Endothelial cell of umbilical vein (primary cell): Measurements from ENCODE around the gene OGDH. TPM values are rescaled to one million over a fixed set of nuclear protein-coding genes. Genes with fewer than 3 reads are reported as not detected.

Source experiments
- BruUV-seq: library from RNA; stranded (reverse); fragments of 400-500 nt; replicated peaks from 2 replicates; lab custom pipeline; 2021; lab: Mats Ljungman, UMichigan
- CTCF ChIA-PET: fragments of 300-600, 350-600 bp; sonication (Branson Sonifier 250); formaldehyde crosslinking; loops from one replicate; lab custom pipeline; 2021; ENCODE audit warnings: antibody characterized with exemption, inconsistent platforms; lab: Charles Lee
- POLR2A ChIA-PET: fragments of 300-600, 350-600 bp; sonication (Branson Sonifier 250); formaldehyde crosslinking; loops from one replicate; lab custom pipeline; 2021; ENCODE audit warnings: antibody characterized with exemption, inconsistent platforms; lab: Charles Lee
- DNase-seq: peaks from one replicate; pipeline ENCODE4 v3.0.0-alpha.2; 2011; ENCODE audit warnings: low read depth, low spot score
- FAIRE-seq: peaks from 2 replicates; lab custom pipeline; 2011; peaks lifted over from hg19 to GRCh38; lab: Jason Lieb, UNC
- H2AFZ ChIP-seq: 2 replicates; pipeline ENCODE4 v1.6.0; 2012; ENCODE audit warnings: low read depth, low read length, control low read depth, inconsistent platforms
- H3K27ac ChIP-seq: 2 replicates; pipeline ENCODE4 v1.5.1; 2011; ENCODE audit warnings: low read depth, mild to moderate bottlenecking, control low read depth, low read length, moderate library complexity; ENCODE audit not compliant: insufficient read depth
- H3K27me3 ChIP-seq, 2 experiments: 2 replicates each; pipeline versions ENCODE4 v1.6.0 to v1.6.1; 2011; ENCODE audit warnings: low read length in 2 of 2, mixed read lengths in 1 of 2; ENCODE audit not compliant: control insufficient read depth in 2 of 2, insufficient read depth in 2 of 2
- H3K36me3 ChIP-seq, 2 experiments: 2 replicates in 1 of 2; 3 replicates in 1 of 2; pipeline ENCODE4 v1.5.1; 2011; ENCODE audit warnings: low read length in 2 of 2, mild to moderate bottlenecking in 1 of 2, moderate library complexity in 1 of 2; ENCODE audit not compliant: control insufficient read depth in 2 of 2, insufficient read depth in 2 of 2; ENCODE audit errors: extremely low read depth in 1 of 2
- H3K4me1 ChIP-seq: 3 replicates; pipeline ENCODE4 v1.5.1; 2011; ENCODE audit warnings: mild to moderate bottlenecking, low read length; ENCODE audit not compliant: control insufficient read depth, insufficient read depth; ENCODE audit errors: extremely low read depth
- H3K4me2 ChIP-seq: 2 replicates; pipeline ENCODE4 v1.6.1; 2011; ENCODE audit warnings: low read length, control low read depth, mixed read lengths; ENCODE audit not compliant: insufficient read depth
- H3K4me3 ChIP-seq, 3 experiments: fragments of 200-600 bp in 1 of 3; sonication (generic), shearing (Covaris generic) in 1 of 3; replicated peaks in 1 of 3; 2 replicates each; pipeline ENCODE4 v1.5.1; 2011 to 2016; ENCODE audit warnings: control low read depth in 3 of 3, low read length in 3 of 3, mild to moderate bottlenecking in 2 of 3, inconsistent platforms in 1 of 3, low read depth in 1 of 3, moderate library complexity in 1 of 3; ENCODE audit not compliant: insufficient read depth in 1 of 3
- H3K79me2 ChIP-seq: 2 replicates; pipeline ENCODE4 v1.6.0; 2012; ENCODE audit warnings: low read length, inconsistent platforms; ENCODE audit not compliant: control insufficient read depth, insufficient read depth
- H3K9ac ChIP-seq: replicated peaks from 2 replicates; pipeline ENCODE3; 2011; ENCODE audit warnings: low read length, control low read depth; ENCODE audit not compliant: insufficient read depth; ENCODE audit errors: extremely low read depth
- H3K9me1 ChIP-seq: replicated peaks from 3 replicates; pipeline ENCODE4 v1.6.0; 2011; ENCODE audit warnings: mild to moderate bottlenecking, low read length; ENCODE audit not compliant: control insufficient read depth, insufficient read depth; ENCODE audit errors: extremely low read depth
- H3K9me3 ChIP-seq: replicated peaks from 2 replicates; pipeline ENCODE4 v1.5.1; 2012; ENCODE audit warnings: low read length, inconsistent platforms; ENCODE audit not compliant: control insufficient read depth, insufficient read depth
- H4K20me1 ChIP-seq: replicated peaks from 2 replicates; pipeline ENCODE3; 2011; ENCODE audit warnings: mild to moderate bottlenecking, low read length; ENCODE audit not compliant: control insufficient read depth, insufficient read depth; ENCODE audit errors: extremely low read depth
- CTCF ChIP-seq, 2 donors: IDR thresholded peaks; 1 replicate in 1 of 2; 2 replicates in 1 of 2; pipeline ENCODE4 v1.5.1; 2011; ENCODE audit warnings: low read length in 2 of 2, mild to moderate bottlenecking in 2 of 2, moderate library complexity in 2 of 2, control low read depth in 1 of 2, inconsistent platforms in 1 of 2, low read depth in 1 of 2; ENCODE audit not compliant: insufficient read depth in 1 of 2; ENCODE audit errors: extremely low read depth in 1 of 2
- EZH2 ChIP-seq: IDR thresholded peaks from 2 replicates; pipeline ENCODE4 v1.6.1; 2012; ENCODE audit warnings: borderline replicate concordance, low read depth, mild to moderate bottlenecking, moderate library complexity, low read length, inconsistent platforms; ENCODE audit not compliant: severe bottlenecking
- FOS ChIP-seq: IDR thresholded peaks from 2 replicates; pipeline ENCODE4 v1.6.1; 2011; ENCODE audit warnings: mild to moderate bottlenecking, low read length, moderate library complexity, borderline replicate concordance; ENCODE audit not compliant: insufficient read depth
- GATA2 ChIP-seq: IDR thresholded peaks from 2 replicates; pipeline ENCODE4 v1.7.0; 2011; ENCODE audit warnings: low read depth, mild to moderate bottlenecking, moderate library complexity, mixed read lengths, low read length; ENCODE audit not compliant: insufficient read length, insufficient read depth
- JUN ChIP-seq: IDR thresholded peaks from 2 replicates; pipeline ENCODE4 v1.6.1; 2011; ENCODE audit warnings: borderline replicate concordance, low read depth; ENCODE audit not compliant: insufficient read length, insufficient read depth
- MAX ChIP-seq: IDR thresholded peaks from 2 replicates; pipeline ENCODE4 v1.6.1; 2011; ENCODE audit not compliant: insufficient read depth, insufficient read length
- MYC ChIP-seq: IDR thresholded peaks from one replicate; pipeline ENCODE4 v1.6.1; 2011; ENCODE audit warnings: mild to moderate bottlenecking, low read depth, low read length
- POLR2A ChIP-seq: IDR thresholded peaks from 2 replicates; pipeline ENCODE4 v1.6.1; 2012; ENCODE audit warnings: low read depth, mild to moderate bottlenecking, control low read depth, low read length
- POLR2AphosphoS5 ChIP-seq: IDR thresholded peaks from 2 replicates; pipeline ENCODE4 v1.6.1; 2012; ENCODE audit warnings: low read depth, mild to moderate bottlenecking, control low read depth, low read length, moderate library complexity; ENCODE audit not compliant: insufficient read depth
- dilution Hi-C: fragments of 300-500 bp; cut with MboI; formaldehyde crosslinking; loops from one replicate; pipeline ENCODE4 v1.15.0; 2019; ENCODE audit warnings: low sequenced_read_pairs; ENCODE audit not compliant: extremely low pct_ligation_motif_present
- intact Hi-C: fragments of 100-400 bp; cut with micrococcal nuclease; formaldehyde crosslinking; loops from one replicate; pipeline ENCODE4 v1.10.0; 2022
- polyA plus RNA-seq, 4 experiments: library from polyadenylated mRNA; depleted of rRNA in 3 of 4; stranded (reverse) in 3 of 4; unstranded in 1 of 4; fragments of >200 nt; gene quantifications; 2 replicates each; pipeline versions ENCODE4 v1.2.1 to v1.2.3, GENCODE V29; 2011 to 2012; ENCODE audit warnings: missing spikeins in 1 of 4
- total RNA-seq: library from RNA; stranded (reverse); gene quantifications from 2 replicates; pipeline ENCODE4 v1.2.3, GENCODE V29; 2021

OGDH gene
- total and polyA plus RNA-seq, 2 donors (not counting 3 experiments of a cell fraction or from before 2014, with no cell fraction given) = 88.9 to 92.9 TPM

GRCh38 chr7:44673324-44673723, 66.9 kb downstream of the OGDH start:
- CTCF ChIA-PET = no interaction called here
- no peaks in the 10 kb centered on the region for H3K27me3 ChIP-seq
- BruUV-seq = no TSS peak
- DNase-seq = no peak
- intact Hi-C loops = no loop called here
- no peak overlapping the region for H3K9ac ChIP-seq
- H3K27ac ChIP-seq = no peak overlapping the region
- peaks cover 2 to 20% of the 10 kb centered on the region in 2 experiments for H3K36me3 ChIP-seq
- TF ChIP-seq POLR2AphosphoS5 = no peak
- no peaks in the 10 kb centered on the region for H3K9me1 ChIP-seq
- no peak for FAIRE-seq
- no peaks in the 10 kb centered on the region for H3K9me3 ChIP-seq
- no peak overlapping the region for H2AFZ ChIP-seq
- no peaks in the 10 kb centered on the region for H3K79me2 ChIP-seq
- H3K4me1 ChIP-seq = no peaks in the 10 kb centered on the region
- no peak overlapping the region for H3K4me2 ChIP-seq
- no peaks in the 10 kb centered on the region for H4K20me1 ChIP-seq
- POLR2A ChIA-PET = no interaction called here
- dilution Hi-C loops = no loop called here
- no peak overlapping the region for H3K4me3 ChIP-seq

GRCh38 chr7:44673771-44674170, 67.3 kb downstream of the OGDH start:
- no TSS peak for BruUV-seq
- Histone ChIP-seq H3K27me3 (no peaks in the 10 kb centered on the region), H3K9me1 (no peaks in the 10 kb centered on the region), H3K9me3 (no peaks in the 10 kb centered on the region), H3K36me3 (peaks cover 2 to 22% of the 10 kb centered on the region in 2 experiments), H2AFZ (no peak overlapping the region), H3K79me2 (no peaks in the 10 kb centered on the region), H4K20me1 (no peaks in the 10 kb centered on the region), H3K4me3 (no peak overlapping the region), H3K27ac (no peak overlapping the region), H3K4me2 (no peak overlapping the region), H3K9ac (no peak overlapping the region), H3K4me1 (no peaks in the 10 kb centered on the region)
- POLR2A ChIA-PET = no interaction called here
- intact Hi-C loops (no loop called here), dilution Hi-C loops (no loop called here)
- CTCF ChIA-PET = no interaction called here
- no peak for TF ChIP-seq CTCF (IDR thresholded peaks at IDR 0.05; ENCODE audit: extremely low read depth in 1 of 2, insufficient read depth in 1 of 2, low read depth in 1 of 2, low read length in 2 of 2)
- no peak for TF ChIP-seq POLR2AphosphoS5
- no peak for TF ChIP-seq MAX
- TF ChIP-seq EZH2 = no peak
- no peak for TF ChIP-seq FOS
- TF ChIP-seq GATA2 = no peak
- TF ChIP-seq JUN = no peak
- TF ChIP-seq POLR2A = no peak
- TF ChIP-seq MYC = no peak
- DNase-seq (no peak), FAIRE-seq (no peak)
